ENCODE results near the gene CDH1.

- TF ChIP-seq CTCF (conservative IDR thresholded peaks at IDR 0.05; ENCODE audit: low read depth in 2 of 2) = no peak
- no peak for TF ChIP-seq EZH2phosphoT487 (IDR thresholded peaks at IDR 0.05; ENCODE audit: unreplicated experiment)
These were observed 25.5 kb upstream of the CDH1 start for GRCh38 chr16:68711421-68712139.

All from GM23338 (cell line).